Stimulated activated CD4-positive, alpha-beta T cell treated with anti-CD3 and anti-CD28 coated beads, Interleukin-12 subunit alpha, Interleukin-12 subunit beta, amount 100 ng/mL, for 4 hours (primary cell): ENCODE results near the gene ACP6.
A peak's percentile ranks its signal among the peaks of the same experiment; 100 is the strongest.

Experiments
- DNase-seq: peaks from one replicate; pipeline ENCODE4 v3.0.0-alpha.2; 2020

Gene ACP6

DNA sequence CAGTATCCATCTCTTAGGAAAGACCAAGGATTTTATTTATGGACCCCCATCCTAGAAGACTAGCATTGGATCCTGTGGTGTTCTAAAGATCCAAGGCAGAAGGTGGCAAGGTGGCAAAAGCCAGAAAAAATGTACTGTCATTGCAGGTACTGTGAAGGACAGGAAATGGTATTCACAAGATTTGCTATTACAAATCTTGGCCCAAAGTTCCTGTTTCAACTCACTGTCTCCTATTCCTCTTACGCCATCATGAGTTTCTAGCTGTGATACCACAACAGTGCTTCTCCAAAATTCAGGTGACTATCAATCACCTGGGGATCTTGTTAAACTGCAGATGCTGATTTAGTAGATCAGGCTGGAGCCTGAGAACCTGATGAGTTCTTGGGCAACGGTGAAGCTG is 21.4 kb downstream of the ACP6 start:
- DNase-seq = no peak

- DNase-seq = no peak
Observed at GRCh38 chr1:147647796-147648633, 22.3 kb downstream of the ACP6 start.

GRCh38 chr1:147643974-147644373 is 26.4 kb downstream of the ACP6 start:
- DNase-seq = no peak

- peak; percentile 33 for DNase-seq
Observed at GRCh38 chr1:147641695-147642592, 28.4 kb downstream of the ACP6 start.

DNA sequence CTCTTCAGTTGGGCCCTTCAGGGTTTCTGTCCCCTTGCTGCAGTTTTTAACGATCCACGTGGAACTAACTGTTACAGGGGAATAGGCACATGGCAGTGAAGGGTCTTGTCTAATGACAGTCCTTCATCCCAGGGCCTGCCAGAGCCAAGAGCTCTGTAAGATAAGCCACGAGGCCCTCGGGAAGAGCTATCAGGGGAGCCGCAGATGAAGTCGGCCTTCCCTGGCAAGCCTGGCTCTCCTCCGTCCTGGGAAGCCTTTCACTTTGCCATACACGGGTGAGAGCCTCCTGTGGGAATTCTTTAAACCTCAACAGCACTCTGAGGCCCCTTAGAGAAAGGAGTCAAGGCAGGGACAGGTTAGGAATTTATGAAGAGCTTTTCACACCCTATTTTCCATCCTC is 29.0 kb downstream of the ACP6 start:
- no peak for DNase-seq

DNA sequence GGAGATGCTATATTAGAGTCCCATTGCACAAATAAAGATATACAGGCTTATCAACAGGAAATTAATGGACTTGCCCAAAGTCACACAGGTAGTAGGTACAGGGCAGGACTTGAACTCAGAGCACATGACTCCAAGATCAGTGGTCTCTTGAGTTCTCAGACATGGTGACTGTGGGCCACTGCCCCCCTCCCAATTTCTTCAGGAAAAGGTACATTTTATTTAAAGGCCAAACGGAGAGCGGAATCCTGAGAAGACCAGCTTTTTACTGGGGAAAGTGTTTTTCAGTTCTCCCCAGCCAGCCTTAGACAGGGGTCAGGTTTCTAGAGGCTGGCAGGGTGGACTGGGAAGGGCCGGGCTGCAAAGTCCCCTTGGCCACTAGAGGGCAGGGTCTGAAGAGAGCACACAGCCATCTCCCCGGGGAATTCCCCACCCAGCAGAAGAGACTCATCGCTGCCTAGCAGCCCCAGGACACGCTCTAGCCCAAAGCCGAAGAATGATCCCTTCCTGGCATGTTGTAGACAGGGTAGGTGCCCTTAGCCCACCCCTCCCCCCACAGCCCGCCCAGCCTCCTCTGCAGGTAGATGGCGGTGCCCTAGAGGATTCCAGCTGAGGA is 29.7 kb downstream of the ACP6 start:
- DNase-seq = peak; percentile 72

GRCh38 chr1:147636314-147636713 is 34.0 kb downstream of the ACP6 start:
- no peak for DNase-seq

GRCh38 chr1:147635342-147635741 is 35.0 kb downstream of the ACP6 start:
- DNase-seq = no peak

GRCh38 chr1:147634645-147635044 is 35.7 kb downstream of the ACP6 start:
- no peak for DNase-seq

DNA sequence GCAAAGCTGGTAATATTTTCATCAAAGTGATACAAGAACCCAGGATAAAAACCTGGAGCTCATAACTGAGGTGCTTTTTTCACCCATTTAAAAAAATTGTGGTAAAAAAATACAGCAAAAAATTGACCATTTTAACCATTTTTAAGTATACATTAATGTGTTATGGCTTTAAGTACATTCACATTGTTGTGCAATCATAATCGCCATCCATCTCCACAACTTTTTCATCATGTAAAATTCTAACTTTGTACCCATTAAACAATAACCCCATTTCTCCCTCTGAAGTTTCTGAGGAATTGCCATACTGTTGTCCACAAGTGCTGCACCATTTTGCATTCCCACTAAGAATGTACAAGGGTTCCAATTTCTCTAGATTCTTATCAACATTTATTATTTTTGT is 36.6 kb downstream of the ACP6 start:
- no peak for DNase-seq

GRCh38 chr1:147631839-147632238 is 38.5 kb downstream of the ACP6 start:
- DNase-seq = no peak

GRCh38 chr1:147630447-147630846 is 39.9 kb downstream of the ACP6 start:
- no peak for DNase-seq

GRCh38 chr1:147630022-147630421 is 40.3 kb downstream of the ACP6 start:
- DNase-seq = no peak

DNA sequence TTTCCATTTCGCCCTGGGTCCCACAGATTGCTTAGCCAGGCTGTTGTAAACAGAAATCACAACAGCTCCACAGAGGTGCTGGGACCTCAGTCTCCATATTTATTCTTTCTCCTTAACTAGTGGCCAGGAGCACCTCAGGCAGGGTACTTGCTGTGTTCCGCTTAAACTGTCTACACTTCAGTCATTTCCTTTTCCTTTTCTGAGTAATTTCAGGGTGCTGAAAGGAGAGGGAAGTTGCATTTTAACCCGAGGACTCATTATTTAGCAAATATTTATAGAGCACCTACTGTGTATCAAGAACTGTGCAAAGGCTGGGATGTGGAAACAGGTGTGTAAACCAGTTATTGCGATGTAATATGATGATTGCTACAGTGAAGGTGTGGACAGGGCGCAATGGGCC is 41.9 kb downstream of the ACP6 start:
- DNase-seq = no peak

- DNase-seq = peak; percentile 43
Observed at GRCh38 chr1:147627435-147628110, 42.8 kb downstream of the ACP6 start.

GRCh38 chr1:147626739-147627138 is 43.6 kb downstream of the ACP6 start:
- DNase-seq = no peak

GRCh38 chr1:147626291-147626690 is 44.0 kb downstream of the ACP6 start:
- DNase-seq = no peak

DNA sequence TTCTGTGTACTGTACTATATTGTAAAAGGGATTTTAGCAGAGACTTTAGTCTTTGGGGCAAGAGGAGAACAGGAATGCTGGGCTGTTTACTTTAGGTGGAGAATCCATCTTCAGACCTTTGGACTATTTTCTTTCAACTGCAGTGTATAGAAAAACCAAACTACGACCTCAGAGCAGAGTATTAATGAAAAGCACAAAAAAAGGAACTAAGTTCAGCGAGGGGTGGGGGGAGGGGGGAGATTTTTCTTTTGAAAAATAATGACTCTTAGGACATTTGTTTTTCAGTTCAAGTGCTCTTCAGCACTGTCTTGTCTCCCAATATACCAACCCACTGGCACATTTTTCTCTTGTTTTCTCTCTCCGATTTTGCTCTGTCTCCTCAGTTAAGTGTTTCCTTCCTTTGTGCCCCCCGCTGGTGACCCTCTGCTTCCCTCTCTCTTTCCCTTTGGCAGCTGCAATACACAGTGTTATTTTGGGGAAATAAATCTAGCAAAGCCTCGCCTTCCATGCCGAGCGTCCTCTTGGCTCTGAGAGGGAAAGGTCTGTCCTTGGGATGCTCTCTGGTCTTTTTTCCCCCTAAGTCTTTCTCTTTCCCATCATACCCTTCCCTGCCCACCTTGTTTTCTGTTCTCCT is 44.8 kb downstream of the ACP6 start:
- DNase-seq = no peak

GRCh38 chr1:147624529-147624928 is 45.8 kb downstream of the ACP6 start:
- DNase-seq = no peak

- DNase-seq = no peak
Observed at GRCh38 chr1:147624011-147624410, 46.3 kb downstream of the ACP6 start.

DNA sequence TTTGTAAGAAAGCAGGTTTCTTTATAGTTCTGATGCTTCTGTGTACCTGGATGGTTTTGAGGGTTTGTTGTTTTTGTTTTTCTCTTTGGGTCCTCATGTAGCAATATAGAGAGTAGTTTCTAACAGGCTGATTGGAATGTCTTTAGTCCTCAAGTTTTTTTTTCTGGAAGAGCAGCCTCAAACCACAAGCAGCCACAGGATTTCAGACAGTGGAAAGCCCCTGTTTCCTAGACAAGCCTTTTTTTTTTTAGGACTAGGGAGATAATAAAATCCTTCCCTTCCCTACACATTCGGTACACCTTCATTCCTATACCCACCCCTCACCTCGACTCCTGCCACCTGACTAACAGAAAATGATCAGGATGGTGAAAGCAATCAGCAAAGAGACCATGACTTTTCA is 47.6 kb downstream of the ACP6 start:
- DNase-seq = no peak

- no peak for DNase-seq
Observed at GRCh38 chr1:147620543-147620942, 49.8 kb downstream of the ACP6 start.

- no peak for DNase-seq
Observed at GRCh38 chr1:147619741-147620140, 50.6 kb downstream of the ACP6 start.
